CD14-positive monocyte (primary cell): ENCODE data around the gene NGDN. TPM values are rescaled to one million over a fixed set of nuclear protein-coding genes. Genes with fewer than 3 reads are reported as not detected.

Experiments
- DNase-seq, 3 donors: peaks; one replicate each; pipeline ENCODE4 v3.0.0-alpha.2; 2011 to 2022
- H2AFZ ChIP-seq: 2 replicates; pipeline ENCODE4 v1.6.0; 2012; ENCODE audit warnings: mild to moderate bottlenecking, low read depth, low read length, inconsistent platforms; ENCODE audit not compliant: insufficient read depth, poor library complexity, severe bottlenecking
- H3K27ac ChIP-seq, 2 donors: 1 replicate in 1 of 2; 2 replicates in 1 of 2; pipeline ENCODE4 v1.5.1; 2012 to 2013; ENCODE audit warnings: low read length in 2 of 2, control low read depth in 1 of 2, inconsistent platforms in 1 of 2, low read depth in 1 of 2, mild to moderate bottlenecking in 1 of 2
- H3K27me3 ChIP-seq, 2 donors: one replicate each; pipeline versions ENCODE4 v1.6.0 to v1.6.1; 2011 to 2013; ENCODE audit warnings: low read length in 2 of 2; ENCODE audit not compliant: control insufficient read depth in 2 of 2, insufficient read depth in 2 of 2
- H3K36me3 ChIP-seq, 2 donors: replicated peaks in 1 of 2; 1 replicate in 1 of 2; 2 replicates in 1 of 2; pipeline versions ENCODE4 v1.5.1 to v1.6.1; 2012 to 2013; ENCODE audit warnings: low read length in 2 of 2, control low read depth in 1 of 2, inconsistent platforms in 1 of 2, mild to moderate bottlenecking in 1 of 2; ENCODE audit not compliant: insufficient read depth in 2 of 2, control insufficient read depth in 1 of 2
- H3K4me1 ChIP-seq, 2 donors: 1 replicate in 1 of 2; 2 replicates in 1 of 2; pipeline versions ENCODE4 v1.5.1 to v1.6.1; 2012 to 2013; ENCODE audit warnings: low read length in 2 of 2, control low read depth in 1 of 2, inconsistent platforms in 1 of 2, mild to moderate bottlenecking in 1 of 2, moderate library complexity in 1 of 2; ENCODE audit not compliant: insufficient read depth in 2 of 2, control insufficient read depth in 1 of 2
- H3K4me2 ChIP-seq: replicated peaks from 2 replicates; pipeline ENCODE3; 2012; ENCODE audit warnings: low read length, moderate library complexity, mild to moderate bottlenecking; ENCODE audit not compliant: poor library complexity, severe bottlenecking; ENCODE audit errors: extremely low read depth
- H3K4me3 ChIP-seq, 3 experiments: fragments of 200-600 bp in 1 of 3; sonication (generic) in 1 of 3; replicated peaks in 1 of 3; 1 replicate in 2 of 3; 2 replicates in 1 of 3; pipeline ENCODE4 v1.5.1; 2011 to 2013; ENCODE audit warnings: low read length in 3 of 3, mild to moderate bottlenecking in 3 of 3, control low read depth in 2 of 3, low read depth in 2 of 3, inconsistent platforms in 1 of 3, moderate library complexity in 1 of 3
- H3K79me2 ChIP-seq: 2 replicates; pipeline ENCODE4 v1.6.0; 2012; ENCODE audit warnings: mild to moderate bottlenecking, control low read depth, inconsistent platforms, low read length, moderate library complexity; ENCODE audit not compliant: insufficient read depth
- H3K9ac ChIP-seq: 2 replicates; pipeline ENCODE4 v1.6.0; 2017; ENCODE audit warnings: low read length, mild to moderate bottlenecking; ENCODE audit not compliant: insufficient read depth, poor library complexity, severe bottlenecking
- H3K9me3 ChIP-seq, 2 donors: replicated peaks in 1 of 2; 1 replicate in 1 of 2; 2 replicates in 1 of 2; pipeline versions ENCODE4 v1.5.1 to v1.6.1; 2012 to 2013; ENCODE audit warnings: low read length in 2 of 2, control low read depth in 1 of 2; ENCODE audit not compliant: control insufficient read depth in 1 of 2, insufficient read depth in 1 of 2
- H4K20me1 ChIP-seq: 2 replicates; pipeline ENCODE4 v1.6.0; 2012; ENCODE audit warnings: mild to moderate bottlenecking, low read length, control low read depth, moderate library complexity; ENCODE audit not compliant: insufficient read depth
- H3K27ac Mint-ChIP-seq, 7 donors: one replicate each; pipeline ENCODE4 v1.8.0; 2020; ENCODE audit warnings: mild to moderate bottlenecking in 7 of 7, mixed read lengths in 7 of 7, moderate library complexity in 6 of 7, inconsistent platforms in 2 of 7
- H3K27me3 Mint-ChIP-seq, 3 donors: one replicate each; pipeline ENCODE4 v1.8.0; 2021 to 2022; ENCODE audit warnings: low read depth in 3 of 3, mild to moderate bottlenecking in 3 of 3, mixed read lengths in 3 of 3, moderate library complexity in 3 of 3, inconsistent platforms in 1 of 3
- H3K36me3 Mint-ChIP-seq, 2 donors: one replicate each; pipeline ENCODE4 v1.8.0; 2020; ENCODE audit warnings: mixed read lengths in 2 of 2, inconsistent platforms in 1 of 2, mild to moderate bottlenecking in 1 of 2
- H3K4me1 Mint-ChIP-seq: one replicate; pipeline ENCODE4 v1.8.0; 2020; ENCODE audit warnings: mild to moderate bottlenecking, mixed read lengths
- H3K4me3 Mint-ChIP-seq, 2 donors: one replicate each; pipeline ENCODE4 v1.8.0; 2020; ENCODE audit warnings: mild to moderate bottlenecking in 2 of 2, mixed read lengths in 2 of 2, moderate library complexity in 1 of 2
- H3K9me3 Mint-ChIP-seq, 7 donors: one replicate each; pipeline ENCODE4 v1.8.0; 2020 to 2022; ENCODE audit warnings: mixed read lengths in 7 of 7, mild to moderate bottlenecking in 6 of 7, moderate library complexity in 6 of 7, inconsistent platforms in 2 of 7
- CTCF ChIP-seq: fragments of 200-600 bp; IDR thresholded peaks from one replicate; pipeline ENCODE4 v1.8.0; 2022; ENCODE audit warnings: antibody characterized with exemption, mild to moderate bottlenecking
- WGBS: methylation state at CpG from one replicate; pipeline ENCODE4 v1.1.5; 2013; ENCODE audit warnings: missing lambda C conversion rate; ENCODE audit not compliant: insufficient coverage; 5-methylcytosine and 5-hydroxymethylcytosine counted together
- intact Hi-C, 2 donors: fragments of 100-400 bp; cut with micrococcal nuclease; formaldehyde crosslinking; loops; one replicate each; pipeline versions ENCODE4 v1.15.0 to v1.15.1; 2023
- polyA plus RNA-seq, 3 donors: library from polyadenylated mRNA; depleted of rRNA in 1 of 3; unstranded in 2 of 3; stranded (reverse) in 1 of 3; fragments of 300-500 nt in 2 of 3; fragments of >200 nt in 1 of 3; fragmentation: Illumina TruSeq in 2 of 3; gene quantifications; 1 replicate in 2 of 3; 2 replicates in 1 of 3; pipeline ENCODE4 v1.2.3, GENCODE V29; 2012 to 2021

NGDN gene
- polyA plus RNA-seq, 3 donors, result 22.7 to 44.5 (median 26.8) TPM

- no peaks in the 10 kb centered on the region for H3K9me3 ChIP-seq
- peaks cover 5% of the 10 kb centered on the region for H4K20me1 ChIP-seq
- no peaks in the 10 kb centered on the region for H3K79me2 ChIP-seq
- Mint-ChIP-seq H3K27ac (no peak overlapping the region), H3K36me3 (peaks cover 39 to 54% of the 10 kb centered on the region in 2 donors), H3K4me1 (no peaks in the 10 kb centered on the region), H3K4me3 (no peak overlapping the region), H3K9me3 (no peaks in the 10 kb centered on the region), H3K27me3 (peaks cover 0 to 2% (median 0%) of the 10 kb centered on the region in 3 donors)
- intact Hi-C loops, result no loop called here
- peaks cover 33 to 66% of the 10 kb centered on the region in 2 donors for H3K36me3 ChIP-seq
- DNase-seq, result no peak
- 90% methylated on average over 2 of the region's 3 CpGs for WGBS
- H3K9ac ChIP-seq, result no peak overlapping the region
- H3K4me3 ChIP-seq, result no peak overlapping the region
- no peak overlapping the region for H3K27ac ChIP-seq
- no peaks in the 10 kb centered on the region for H3K4me1 ChIP-seq
- H3K4me2 ChIP-seq, result no peak overlapping the region
- TF ChIP-seq CTCF, result no peak
- no peak overlapping the region for H2AFZ ChIP-seq
- H3K27me3 ChIP-seq, result no peaks in the 10 kb centered on the region
Observed at GRCh38 chr14:23481362-23481970, 12.0 kb downstream of the NGDN start.

- H3K4me3 ChIP-seq, result no peak overlapping the region
- no peak for DNase-seq
Observed at GRCh38 chr14:23481979-23482822, 12.7 kb downstream of the NGDN start.

More at GRCh38 chr14:23481979-23482822, 12.7 kb downstream of the NGDN start:
- Mint-ChIP-seq H3K4me1 (no peaks in the 10 kb centered on the region), H3K36me3 (peaks cover 39 to 49% of the 10 kb centered on the region in 2 donors), H3K27me3 (peaks cover 0 to 2% (median 0%) of the 10 kb centered on the region in 3 donors), H3K27ac (no peak overlapping the region), H3K4me3 (no peak overlapping the region), H3K9me3 (no peaks in the 10 kb centered on the region)
- Histone ChIP-seq H3K9me3 (no peaks in the 10 kb centered on the region), H2AFZ (no peak overlapping the region), H3K4me1 (no peaks in the 10 kb centered on the region), H3K9ac (no peak overlapping the region), H3K79me2 (no peaks in the 10 kb centered on the region), H3K4me2 (no peak overlapping the region), H3K36me3 (peaks cover 26 to 66% of the 10 kb centered on the region in 2 donors), H4K20me1 (peaks cover 5% of the 10 kb centered on the region), H3K27me3 (no peaks in the 10 kb centered on the region), H3K27ac (no peak overlapping the region)
- WGBS, result 33% methylated on average over 1 of the region's 7 CpGs
- intact Hi-C loops, result no loop called here
- TF ChIP-seq CTCF, result no peak
